Cerebellar nuclear complex (tissue), 1 donor: ENCODE measurements around the gene NEU4.

ENCODE experiments used
- DNase-seq, 2 experiments: peaks; one replicate each; lab custom pipeline; 2025; lab: John Stamatoyannopoulos, UW

The NEU4 gene

GRCh38 chr2:241852116-241852980, 43.4 kb downstream of the NEU4 start:
- no peak for DNase-seq

- no peak for DNase-seq
These were observed 44.1 kb downstream of the NEU4 start for GRCh38 chr2:241852981-241853631.

- no peak for DNase-seq
These were observed 44.8 kb downstream of the NEU4 start for GRCh38 chr2:241853651-241854341.

GRCh38 chr2:241854342-241855244, 45.6 kb downstream of the NEU4 start:
- DNase-seq: no peak

- no peak for DNase-seq
These were observed 46.4 kb downstream of the NEU4 start for GRCh38 chr2:241855245-241855887.

- no peak for DNase-seq
These were observed 47.0 kb downstream of the NEU4 start for GRCh38 chr2:241855888-241856422.

- DNase-seq: no peak
These were observed 48.1 kb downstream of the NEU4 start for GRCh38 chr2:241857041-241857541.

- DNase-seq: no peak
These were observed 48.7 kb downstream of the NEU4 start for GRCh38 chr2:241857572-241858121.

GRCh38 chr2:241858206-241859016, 49.4 kb downstream of the NEU4 start, which contains the start of gene PDCD1:
Gene PDCD1 (minus strand): TSS chr2:241858894. CDS start chr2:241858838, 56 bp downstream.
- no peak for DNase-seq

- DNase-seq: no peak
These were observed 50.0 kb downstream of the NEU4 start for GRCh38 chr2:241859017-241859435.

- no peak for DNase-seq
These were observed 50.6 kb downstream of the NEU4 start for GRCh38 chr2:241859436-241860183.

- no peak for DNase-seq
These were observed 51.4 kb downstream of the NEU4 start for GRCh38 chr2:241860184-241861078.

GRCh38 chr2:241861264-241861663, 52.3 kb downstream of the NEU4 start:
- no peak for DNase-seq

GRCh38 chr2:241862093-241862492, 53.1 kb downstream of the NEU4 start:
- no peak for DNase-seq

- DNase-seq: no peak
These were observed 54.0 kb downstream of the NEU4 start for GRCh38 chr2:241862775-241863535.

GRCh38 chr2:241863536-241863954, 54.6 kb downstream of the NEU4 start:
- DNase-seq: no peak
